Prostate gland (tissue), 2 donors: ENCODE measurements around the gene ANKRD10. TPM values are rescaled to one million over a fixed set of nuclear protein-coding genes. Genes with fewer than 3 reads are reported as not detected.

Experiments
- DNase-seq: peaks from one replicate; pipeline ENCODE4 v3.0.0-alpha.2; 2019; ENCODE audit warnings: low spot score
- H3K27ac ChIP-seq, 2 donors: fragments of 200-600 bp; sonication (generic); 2 replicates each; pipeline ENCODE4 v1.5.1; 2017 to 2019
- H3K27me3 ChIP-seq: fragments of 200-600 bp; sonication (generic); replicated peaks from 2 replicates; pipeline ENCODE4 v1.5.1; 2019; ENCODE audit not compliant: insufficient read depth
- H3K36me3 ChIP-seq, 2 donors: fragments of 200-600 bp; sonication (generic); 1 replicate in 1 of 2; 2 replicates in 1 of 2; pipeline versions ENCODE4 v1.5.1 to v1.8.1; 2017 to 2019
- H3K4me1 ChIP-seq: fragments of 200-600 bp; sonication (generic); replicated peaks from 2 replicates; pipeline ENCODE4 v1.5.1; 2019
- H3K4me3 ChIP-seq, 2 donors: fragments of 200-600 bp; sonication (generic); 2 replicates each; pipeline ENCODE4 v1.5.1; 2017 to 2019
- H3K9me3 ChIP-seq: fragments of 200-600 bp; sonication (generic); 2 replicates; pipeline ENCODE4 v1.5.1; 2017
- POLR2A ChIP-seq: fragments of 450-650 bp; IDR thresholded peaks from one replicate; pipeline ENCODE4 v1.6.1; 2016; ENCODE audit warnings: antibody characterized with exemption, mild to moderate bottlenecking
- POLR2AphosphoS5 ChIP-seq: sonication (generic); formaldehyde crosslinking; IDR thresholded peaks from one replicate; pipeline ENCODE4 v1.6.1; 2017; ENCODE audit warnings: antibody characterized with exemption
- WGBS: methylation state at CpG from one replicate; pipeline ENCODE4 v1.1.5; 2018; 5-methylcytosine and 5-hydroxymethylcytosine counted together
- intact Hi-C: fragments of 100-400 bp; cut with DNase I; formaldehyde crosslinking; loops from one replicate; pipeline ENCODE4 v1.14.2; 2022
- total RNA-seq, 2 donors: library from RNA; depleted of rRNA; stranded (reverse); fragments of >200 nt; gene quantifications; one replicate each; pipeline ENCODE4 v1.1.0, GENCODE V29; 2016
- TF ChIP-seq, protein P1 (sequence below), 4 experiments: fragments of 200-600 bp in 2 of 4; fragments of 450-650 bp in 2 of 4; sonication (generic) in 2 of 4; IDR thresholded peaks; 1 replicate in 3 of 4; 2 replicates in 1 of 4; pipeline ENCODE4 v1.5.1; 2016 to 2019; ENCODE audit warnings: antibody characterized with exemption in 4 of 4, mild to moderate bottlenecking in 2 of 4, moderate library complexity in 2 of 4

The ANKRD10 gene
- total RNA-seq, 2 donors from 2014 or later, result 99.9 to 155 TPM

DNA sequence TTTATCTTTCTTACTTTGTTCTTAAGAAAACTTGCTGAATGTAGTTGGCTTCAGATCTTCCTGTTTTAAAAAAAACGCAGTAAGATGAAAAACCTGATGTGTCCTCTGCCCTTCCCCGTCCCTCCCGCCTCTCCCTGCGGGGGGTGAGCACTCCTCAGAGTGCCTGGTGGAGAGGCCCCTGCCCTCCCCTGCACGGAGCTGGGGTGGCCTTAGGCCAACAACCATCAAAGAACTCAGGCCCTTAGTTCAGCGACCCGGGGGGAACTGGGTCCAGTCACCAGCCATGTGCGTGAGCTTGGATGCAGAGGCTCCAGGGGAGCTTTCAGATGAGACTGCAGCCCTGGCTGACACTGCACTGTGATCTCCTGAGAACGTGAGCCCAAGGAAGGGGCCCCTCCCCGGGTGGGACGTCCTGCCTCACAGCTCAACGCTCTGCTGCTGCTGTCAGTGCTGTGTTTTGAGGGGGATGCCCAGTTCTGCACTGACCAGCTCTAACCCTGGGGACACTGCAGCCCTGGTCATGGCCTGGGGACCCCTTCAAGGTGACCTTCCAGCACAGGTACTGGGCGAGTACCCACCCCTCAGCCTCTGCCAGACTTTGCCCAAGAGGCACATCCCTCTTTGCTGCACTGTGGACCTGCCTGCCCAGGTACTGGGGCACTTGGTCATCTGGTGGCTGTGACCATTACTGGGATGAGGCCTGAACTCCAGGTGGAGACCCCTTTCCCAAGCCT is 42.7 kb downstream of the ANKRD10 start:
- intact Hi-C loops, result loop anchor here (5.0 kb wide), 1 partner anchor 155 kb away; no protein-coding TSS in a partner anchor
- Histone ChIP-seq H3K27ac (no peak overlapping the region), H3K36me3 (no peaks in the 10 kb centered on the region), H3K27me3 (no peaks in the 10 kb centered on the region), H3K4me1 (no peaks in the 10 kb centered on the region), H3K4me3 (no peak overlapping the region), H3K9me3 (no peaks in the 10 kb centered on the region)
- no peak for TF ChIP-seq POLR2A
- TF ChIP-seq, protein P1, sequence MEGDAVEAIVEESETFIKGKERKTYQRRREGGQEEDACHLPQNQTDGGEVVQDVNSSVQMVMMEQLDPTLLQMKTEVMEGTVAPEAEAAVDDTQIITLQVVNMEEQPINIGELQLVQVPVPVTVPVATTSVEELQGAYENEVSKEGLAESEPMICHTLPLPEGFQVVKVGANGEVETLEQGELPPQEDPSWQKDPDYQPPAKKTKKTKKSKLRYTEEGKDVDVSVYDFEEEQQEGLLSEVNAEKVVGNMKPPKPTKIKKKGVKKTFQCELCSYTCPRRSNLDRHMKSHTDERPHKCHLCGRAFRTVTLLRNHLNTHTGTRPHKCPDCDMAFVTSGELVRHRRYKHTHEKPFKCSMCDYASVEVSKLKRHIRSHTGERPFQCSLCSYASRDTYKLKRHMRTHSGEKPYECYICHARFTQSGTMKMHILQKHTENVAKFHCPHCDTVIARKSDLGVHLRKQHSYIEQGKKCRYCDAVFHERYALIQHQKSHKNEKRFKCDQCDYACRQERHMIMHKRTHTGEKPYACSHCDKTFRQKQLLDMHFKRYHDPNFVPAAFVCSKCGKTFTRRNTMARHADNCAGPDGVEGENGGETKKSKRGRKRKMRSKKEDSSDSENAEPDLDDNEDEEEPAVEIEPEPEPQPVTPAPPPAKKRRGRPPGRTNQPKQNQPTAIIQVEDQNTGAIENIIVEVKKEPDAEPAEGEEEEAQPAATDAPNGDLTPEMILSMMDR (IDR thresholded peaks at IDR 0.05), result no peak
- DNase-seq, result no peak
- WGBS, result 73% methylated on average over 8 of the region's 13 CpGs

DNA sequence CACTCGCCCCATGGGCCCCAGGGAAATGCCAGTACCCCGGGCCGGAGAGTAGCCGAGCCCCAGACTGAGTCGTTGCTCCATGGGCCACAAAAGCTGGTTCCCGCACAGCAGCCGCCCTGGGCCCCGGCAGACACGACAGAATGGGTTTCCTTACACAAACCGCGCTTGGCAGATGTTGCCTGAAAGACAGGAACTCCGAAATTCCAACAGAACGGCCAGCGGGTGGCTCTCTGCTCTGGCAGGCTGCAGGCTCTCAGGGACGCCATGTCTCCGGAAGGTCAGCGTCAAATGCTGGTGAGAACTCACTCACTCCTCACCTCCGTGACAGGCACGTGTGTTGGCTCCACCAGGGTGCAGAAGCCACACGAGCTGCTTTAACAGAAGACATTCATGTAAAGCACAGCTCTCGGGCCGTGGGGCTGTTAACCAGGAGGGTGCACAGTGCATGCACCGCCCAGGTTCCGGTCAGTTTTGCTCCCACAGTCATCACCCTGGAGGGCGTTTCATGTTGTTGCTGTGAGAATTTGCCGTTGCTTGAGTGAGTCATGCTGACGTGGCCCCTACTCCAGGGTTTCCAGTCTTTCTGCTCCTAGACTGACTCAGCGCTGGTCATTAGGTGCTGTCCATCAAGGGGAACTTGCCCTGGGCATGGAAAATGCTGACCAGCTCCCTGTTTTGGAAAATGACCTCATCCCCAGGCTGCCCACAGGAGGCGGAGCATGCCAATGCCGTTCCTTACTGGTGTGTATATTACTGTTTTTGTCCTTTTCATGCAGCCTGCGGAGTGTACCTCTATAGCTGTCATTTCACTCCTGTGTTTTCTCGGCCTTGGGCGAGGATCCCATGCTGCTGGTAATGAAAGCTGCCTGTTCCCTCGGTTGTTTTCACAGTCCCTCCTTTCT is 44.8 kb downstream of the ANKRD10 start:
- Histone ChIP-seq H3K27ac (peak overlapping the region; percentile 67 to 75), H3K4me3 (peak overlapping the region; percentile 18 to 20), H3K4me1 (no peaks in the 10 kb centered on the region), H3K36me3 (no peaks in the 10 kb centered on the region), H3K27me3 (no peaks in the 10 kb centered on the region), H3K9me3 (no peaks in the 10 kb centered on the region)
- intact Hi-C loops, result loop anchor here (2.0 to 5.0 kb wide), 2 partner anchors 43 to 153 kb away; no protein-coding TSS in a partner anchor
- peak; percentile 57 for DNase-seq
- WGBS, result 26% methylated on average over 34 of the region's 34 CpGs
- TF ChIP-seq, protein P1 (IDR thresholded peaks at IDR 0.05), result peak in 2 of 4 experiments; percentile 9 to 10
- peak; percentile 19 for TF ChIP-seq POLR2A
- TF ChIP-seq POLR2AphosphoS5, result peak; percentile 72

DNA sequence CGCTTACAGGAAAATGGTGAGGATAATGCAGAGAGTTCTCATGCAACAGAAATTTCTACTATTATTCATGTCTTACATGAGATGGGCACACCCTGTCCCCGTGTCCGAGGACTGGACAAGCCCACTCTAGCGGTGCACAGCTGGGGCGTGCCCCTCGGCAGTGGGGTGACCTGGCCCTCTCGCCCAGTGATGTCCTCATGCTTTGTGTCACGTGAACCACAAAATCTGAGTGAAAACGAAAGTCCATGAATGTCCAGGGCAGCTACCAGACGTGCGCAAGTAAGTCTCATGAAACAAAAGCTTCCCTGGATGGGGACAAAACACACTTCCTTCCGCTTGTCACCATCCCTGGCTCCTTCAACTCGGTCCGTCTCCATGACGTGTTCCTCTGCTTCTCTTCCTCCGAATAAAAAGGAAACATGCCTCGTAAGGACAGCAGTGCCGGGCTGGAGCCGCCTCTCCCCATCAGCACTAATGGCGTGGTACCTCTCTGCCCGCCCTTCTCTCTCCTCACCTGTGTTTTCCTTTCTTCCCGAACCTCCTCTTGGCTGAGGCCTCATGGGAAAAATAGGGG is 45.6 kb downstream of the ANKRD10 start:
- DNase-seq, result no peak
- H3K9me3 ChIP-seq, result no peaks in the 10 kb centered on the region

DNA sequence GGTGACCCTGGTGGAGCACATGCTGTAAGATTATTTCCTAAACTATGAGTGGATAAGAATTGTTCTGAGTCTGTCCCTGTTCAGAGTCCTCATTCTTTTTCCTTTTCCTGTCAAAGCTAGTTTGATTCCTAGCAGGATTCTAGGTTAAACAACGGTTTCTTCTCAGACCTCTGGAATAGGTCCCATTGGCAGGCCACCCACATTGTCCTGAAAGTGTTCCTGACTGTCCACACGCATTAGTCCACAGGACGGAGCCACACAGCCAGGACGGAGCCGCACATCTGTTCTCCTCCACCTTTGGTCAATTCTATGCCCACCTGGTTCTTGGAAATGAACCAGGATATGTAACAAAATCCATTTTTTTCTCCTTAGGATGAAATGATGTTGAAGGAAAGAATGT is 46.1 kb downstream of the ANKRD10 start:
- no peak overlapping the region for H3K4me3 ChIP-seq
- no peaks in the 10 kb centered on the region for H3K27me3 ChIP-seq
- intact Hi-C loops, result no loop called here
- DNase-seq, result no peak
- TF ChIP-seq POLR2A (no peak), POLR2AphosphoS5 (no peak)
- TF ChIP-seq, protein P1 (IDR thresholded peaks at IDR 0.05), result no peak
- no peaks in the 10 kb centered on the region for H3K9me3 ChIP-seq
- peak overlapping the region; percentile 67 to 75 for H3K27ac ChIP-seq
- WGBS, result 57% methylated on average over 5 of the region's 5 CpGs
- no peaks in the 10 kb centered on the region for H3K36me3 ChIP-seq
- no peaks in the 10 kb centered on the region for H3K4me1 ChIP-seq

More for the DNA sequence above, 45.6 kb downstream of the ANKRD10 start:
- intact Hi-C loops, result no loop called here
- H3K36me3 ChIP-seq, result no peaks in the 10 kb centered on the region
- peak overlapping the region; percentile 18 to 20 for H3K4me3 ChIP-seq
- H3K27ac ChIP-seq, result peak overlapping the region; percentile 67 to 75
- TF ChIP-seq POLR2AphosphoS5 (no peak), POLR2A (no peak)
- TF ChIP-seq, protein P1 (IDR thresholded peaks at IDR 0.05), result no peak
- WGBS, result 81% methylated on average over 22 of the region's 22 CpGs
- no peaks in the 10 kb centered on the region for H3K4me1 ChIP-seq
- H3K27me3 ChIP-seq, result no peaks in the 10 kb centered on the region
